Uterus (tissue), 4 donors: ENCODE data around the gene TMC5. TPM values are rescaled to one million over a fixed set of nuclear protein-coding genes. Genes with fewer than 3 reads are reported as not detected.

Experiments used
- DNase-seq, 2 donors: peaks; one replicate each; pipeline ENCODE4 v3.0.0-alpha.2; 2019 to 2020
- H3K27ac ChIP-seq, 2 donors: fragments of 200-600 bp; sonication (generic); 1 replicate in 1 of 2; 2 replicates in 1 of 2; pipeline ENCODE4 v1.5.1; 2016 to 2018
- H3K27me3 ChIP-seq, 2 donors: fragments of 200-600 bp; sonication (generic); one replicate each; pipeline ENCODE4 v1.5.1; 2018 to 2019; ENCODE audit warnings: control low read depth in 1 of 2
- H3K36me3 ChIP-seq, 2 donors: fragments of 200-600 bp; sonication (generic); one replicate each; pipeline ENCODE4 v1.5.1; 2019; ENCODE audit warnings: control low read depth in 1 of 2
- H3K4me1 ChIP-seq, 2 donors: fragments of 200-600 bp; sonication (generic); one replicate each; pipeline ENCODE4 v1.5.1; 2018 to 2019; ENCODE audit warnings: control low read depth in 1 of 2
- H3K4me3 ChIP-seq, 2 donors: fragments of 200-600 bp; sonication (generic); 1 replicate in 1 of 2; 2 replicates in 1 of 2; pipeline ENCODE4 v1.5.1; 2018 to 2019; ENCODE audit warnings: mild to moderate bottlenecking in 1 of 2
- H3K9me3 ChIP-seq, 2 donors: fragments of 200-600 bp; sonication (generic); one replicate each; pipeline ENCODE4 v1.5.1; 2019; ENCODE audit warnings: control low read depth in 1 of 2
- CTCF ChIP-seq, 4 experiments: fragments of 200-600 bp in 2 of 4; fragments of 450-650 bp in 2 of 4; sonication (generic) in 2 of 4; IDR thresholded peaks; one replicate each; pipeline ENCODE4 v1.5.1; 2016 to 2019; ENCODE audit warnings: antibody characterized with exemption in 4 of 4, mild to moderate bottlenecking in 2 of 4, moderate library complexity in 1 of 4
- POLR2A ChIP-seq, 2 donors: fragments of 450-650 bp; IDR thresholded peaks; one replicate each; pipeline ENCODE4 v1.6.1; 2016; ENCODE audit warnings: antibody characterized with exemption in 2 of 2, mild to moderate bottlenecking in 1 of 2, moderate library complexity in 1 of 2
- intact Hi-C: fragments of 100-400 bp; cut with DNase I; formaldehyde crosslinking; loops from one replicate; pipeline ENCODE4 v1.15.1; 2023; ENCODE audit warnings: low total_unique reads
- total RNA-seq, 4 donors: library from RNA; depleted of rRNA in 3 of 4; stranded (reverse); fragments of >200 nt in 3 of 4; gene quantifications; one replicate each; pipeline versions ENCODE4 v1.1.0 to v1.2.4, GENCODE V29; 2014 to 2023
- donor health status: DM: yes; HTN: yes; CAD: no.

Gene TMC5
- total RNA-seq, 4 donors from 2014 or later = under 0.01 to 2.7 TPM; not detected in 2

- intact Hi-C loops = no loop called here
- no peaks in the 10 kb centered on the region for H3K9me3 ChIP-seq
- H3K4me1 ChIP-seq = no peaks in the 10 kb centered on the region
- TF ChIP-seq POLR2A (IDR thresholded peaks at IDR 0.05) (no peak), CTCF (IDR thresholded peaks at IDR 0.05) (no peak)
- no peak for DNase-seq
- no peaks in the 10 kb centered on the region for H3K27me3 ChIP-seq
- H3K27ac ChIP-seq = no peak overlapping the region
- no peak overlapping the region for H3K4me3 ChIP-seq
- H3K36me3 ChIP-seq = no peaks in the 10 kb centered on the region
These were observed 64.1 kb downstream of the TMC5 start for GRCh38 chr16:19481769-19482168.

- no peaks in the 10 kb centered on the region for H3K36me3 ChIP-seq
- H3K4me3 ChIP-seq = no peak overlapping the region
- intact Hi-C loops = no loop called here
- no peaks in the 10 kb centered on the region for H3K9me3 ChIP-seq
- DNase-seq = no peak
- no peaks in the 10 kb centered on the region for H3K27me3 ChIP-seq
- no peaks in the 10 kb centered on the region for H3K4me1 ChIP-seq
- no peak for TF ChIP-seq CTCF (IDR thresholded peaks at IDR 0.05)
- TF ChIP-seq POLR2A (IDR thresholded peaks at IDR 0.05) = no peak
- H3K27ac ChIP-seq = no peak overlapping the region
These were observed 64.6 kb downstream of the TMC5 start for GRCh38 chr16:19482291-19482690.

GRCh38 chr16:19484096-19484495 is 66.4 kb downstream of the TMC5 start:
- DNase-seq = no peak
- H3K36me3 ChIP-seq = no peaks in the 10 kb centered on the region
- intact Hi-C loops = no loop called here
- TF ChIP-seq CTCF (IDR thresholded peaks at IDR 0.05) (no peak), POLR2A (IDR thresholded peaks at IDR 0.05) (no peak)
- no peak overlapping the region for H3K27ac ChIP-seq
- no peaks in the 10 kb centered on the region for H3K9me3 ChIP-seq
- no peaks in the 10 kb centered on the region for H3K4me1 ChIP-seq
- H3K4me3 ChIP-seq = no peak overlapping the region
- no peaks in the 10 kb centered on the region for H3K27me3 ChIP-seq

GRCh38 chr16:19485611-19486010 is 67.9 kb downstream of the TMC5 start:
- no peak for DNase-seq
- intact Hi-C loops = no loop called here
- H3K36me3 ChIP-seq = no peaks in the 10 kb centered on the region

GRCh38 chr16:19486051-19486450 is 68.4 kb downstream of the TMC5 start:
- intact Hi-C loops = no loop called here
- Histone ChIP-seq H3K9me3 (no peaks in the 10 kb centered on the region), H3K27me3 (no peaks in the 10 kb centered on the region), H3K4me3 (no peak overlapping the region), H3K36me3 (no peaks in the 10 kb centered on the region), H3K27ac (no peak overlapping the region), H3K4me1 (no peaks in the 10 kb centered on the region)
- DNase-seq = no peak
- TF ChIP-seq POLR2A (IDR thresholded peaks at IDR 0.05) = no peak
- no peak for TF ChIP-seq CTCF (IDR thresholded peaks at IDR 0.05)

More at GRCh38 chr16:19485611-19486010, 67.9 kb downstream of the TMC5 start:
- TF ChIP-seq POLR2A (IDR thresholded peaks at IDR 0.05) = no peak
- TF ChIP-seq CTCF (IDR thresholded peaks at IDR 0.05) = no peak
- no peaks in the 10 kb centered on the region for H3K4me1 ChIP-seq
- H3K27me3 ChIP-seq = no peaks in the 10 kb centered on the region
- no peaks in the 10 kb centered on the region for H3K9me3 ChIP-seq
- H3K27ac ChIP-seq = no peak overlapping the region
- H3K4me3 ChIP-seq = no peak overlapping the region
